Trophoblast cell (in vitro differentiated cells and primary cell): ENCODE measurements around the gene B4GALT4.
"Not testable (repeated sequence)": the region's sequence is repeated elsewhere in the genome, so short reads cannot be mapped to it uniquely, and the experiment has no call there.

Experiments used
- DNase-seq, 2 donors: peaks; one replicate each; pipeline ENCODE4 v3.0.0-alpha.2; 2016
- H2AFZ ChIP-seq: 2 replicates; pipeline ENCODE4 v1.6.1; 2013; ENCODE audit warnings: low read length, moderate library complexity, mild to moderate bottlenecking; ENCODE audit not compliant: insufficient read depth, poor library complexity
- H2AK5ac ChIP-seq: 2 replicates; pipeline ENCODE4 v1.6.1; 2013; ENCODE audit warnings: mild to moderate bottlenecking, low read length
- H2BK120ac ChIP-seq: 2 replicates; pipeline ENCODE4 v1.6.1; 2013; ENCODE audit warnings: low read length, mild to moderate bottlenecking, moderate library complexity; ENCODE audit not compliant: insufficient read depth, poor library complexity
- H2BK12ac ChIP-seq: 2 replicates; pipeline ENCODE4 v1.6.1; 2013; ENCODE audit warnings: mild to moderate bottlenecking, low read length, moderate library complexity
- H2BK5ac ChIP-seq: 2 replicates; pipeline ENCODE4 v1.6.1; 2013; ENCODE audit warnings: low read length, low read depth, moderate library complexity, mild to moderate bottlenecking; ENCODE audit not compliant: poor library complexity
- H3K14ac ChIP-seq: 2 replicates; pipeline ENCODE4 v1.6.1; 2013; ENCODE audit warnings: mild to moderate bottlenecking, low read length
- H3K18ac ChIP-seq: 2 replicates; pipeline ENCODE4 v1.6.1; 2013; ENCODE audit warnings: mild to moderate bottlenecking, low read length
- H3K23ac ChIP-seq: 2 replicates; pipeline ENCODE4 v1.6.1; 2013; ENCODE audit warnings: low read length
- H3K27ac ChIP-seq: 2 replicates; pipeline ENCODE4 v1.5.1; 2013; ENCODE audit warnings: low read depth, mild to moderate bottlenecking, inconsistent platforms, low read length, moderate library complexity
- H3K27me3 ChIP-seq: 2 replicates; pipeline ENCODE4 v1.6.1; 2013; ENCODE audit warnings: inconsistent platforms, mild to moderate bottlenecking, low read length, moderate library complexity; ENCODE audit not compliant: insufficient read depth
- H3K36me3 ChIP-seq, 2 experiments: 1 replicate in 1 of 2; 2 replicates in 1 of 2; pipeline ENCODE4 v1.6.1; 2013; ENCODE audit warnings: low read length in 2 of 2, mild to moderate bottlenecking in 2 of 2, moderate library complexity in 1 of 2; ENCODE audit not compliant: insufficient read depth in 2 of 2, control insufficient read depth in 1 of 2
- H3K4ac ChIP-seq: 2 replicates; pipeline ENCODE4 v1.6.1; 2013; ENCODE audit warnings: low read depth, mild to moderate bottlenecking, low read length, moderate library complexity
- H3K4me1 ChIP-seq, 2 experiments: 1 replicate in 1 of 2; 2 replicates in 1 of 2; pipeline ENCODE4 v1.6.1; 2013; ENCODE audit warnings: low read length in 2 of 2, mild to moderate bottlenecking in 2 of 2, moderate library complexity in 1 of 2; ENCODE audit not compliant: insufficient read depth in 2 of 2, control insufficient read depth in 1 of 2
- H3K4me2 ChIP-seq: 2 replicates; pipeline ENCODE4 v1.6.1; 2013; ENCODE audit warnings: inconsistent platforms, mild to moderate bottlenecking, low read length, moderate library complexity
- H3K4me3 ChIP-seq: 2 replicates; pipeline ENCODE4 v1.5.1; 2013; ENCODE audit warnings: mild to moderate bottlenecking, low read depth, low read length, inconsistent platforms
- H3K79me1 ChIP-seq: one replicate; pipeline ENCODE4 v1.6.1; 2013; ENCODE audit warnings: low read length
- H3K79me2 ChIP-seq: 2 replicates; pipeline ENCODE4 v1.6.1; 2013; ENCODE audit warnings: low read length, mild to moderate bottlenecking; ENCODE audit not compliant: control insufficient read depth, insufficient read depth, poor library complexity
- H3K9ac ChIP-seq: 2 replicates; pipeline ENCODE4 v1.6.1; 2013; ENCODE audit warnings: mild to moderate bottlenecking, low read length
- H3K9me3 ChIP-seq: 2 replicates; pipeline ENCODE4 v1.6.1; 2013; ENCODE audit warnings: low read depth, mild to moderate bottlenecking, control low read depth, inconsistent platforms, low read length; ENCODE audit not compliant: insufficient read depth
- H4K12ac ChIP-seq: 2 replicates; pipeline ENCODE4 v1.6.1; 2013; ENCODE audit warnings: low read depth, mild to moderate bottlenecking, low read length, moderate library complexity
- H4K8ac ChIP-seq: 2 replicates; pipeline ENCODE4 v1.6.1; 2013; ENCODE audit warnings: low read depth, mild to moderate bottlenecking, low read length, moderate library complexity
- H4K91ac ChIP-seq: one replicate; pipeline ENCODE4 v1.6.1; 2013; ENCODE audit warnings: low read depth, mild to moderate bottlenecking, low read length, moderate library complexity
- WGBS: extraction: QIAGEN DNeasy Blood & Tissue Kit; methylation state at CpG from one replicate; pipeline ENCODE4 v1.1.7; 2013; ENCODE audit warnings: missing lambda C conversion rate; ENCODE audit not compliant: insufficient read length, insufficient coverage; ENCODE audit errors: extremely low coverage; 5-methylcytosine and 5-hydroxymethylcytosine counted together

The B4GALT4 gene

GRCh38 chr3:119242387-119243057 is 1.8 kb upstream of the B4GALT4 start:
- H3K4me2 ChIP-seq, H2BK5ac ChIP-seq, H3K4me1 ChIP-seq, H3K4ac ChIP-seq, H2AK5ac ChIP-seq, H3K27me3 ChIP-seq, DNase-seq, H4K8ac ChIP-seq, H3K79me1 ChIP-seq, H3K79me2 ChIP-seq, H3K23ac ChIP-seq, H2AFZ ChIP-seq, H3K18ac ChIP-seq, H3K9me3 ChIP-seq, H3K9ac ChIP-seq, H3K4me3 ChIP-seq, H2BK120ac ChIP-seq, H3K27ac ChIP-seq, H4K91ac ChIP-seq, H4K12ac ChIP-seq, H3K36me3 ChIP-seq, H2BK12ac ChIP-seq, H3K14ac ChIP-seq: not testable (repeated sequence)
- WGBS = no CpG with 5 or more reads among the region's 49 CpGs

- H3K9me3 ChIP-seq = no peaks in the 10 kb centered on the region
- peak overlapping the region; percentile 87 for H3K18ac ChIP-seq
- peak overlapping the region; percentile 94 for H3K14ac ChIP-seq
- H3K4me1 ChIP-seq = peaks cover 0 to 4% of the 10 kb centered on the region in 2 experiments
- peak overlapping the region; percentile 79 for H2BK120ac ChIP-seq
- H2AK5ac ChIP-seq = peak overlapping the region; percentile 98
- peaks cover 10% of the 10 kb centered on the region for H3K79me2 ChIP-seq
- peak overlapping the region; percentile 99 for H3K27ac ChIP-seq
- H3K4ac ChIP-seq = peak overlapping the region; percentile 97
- peak overlapping the region; percentile 91 for H4K91ac ChIP-seq
- H3K36me3 ChIP-seq = peaks cover 2 to 5% of the 10 kb centered on the region in 2 experiments
- peaks cover 8% of the 10 kb centered on the region for H3K79me1 ChIP-seq
- no CpG with 5 or more reads among the region's 16 CpGs for WGBS
- peak overlapping the region; percentile 96 for H2AFZ ChIP-seq
- DNase-seq = peak; percentile 13 to 38
- no peak overlapping the region for H3K23ac ChIP-seq
- peak overlapping the region; percentile 77 for H4K12ac ChIP-seq
- peak overlapping the region; percentile 97 for H3K9ac ChIP-seq
- H3K27me3 ChIP-seq = no peaks in the 10 kb centered on the region
- H3K4me3 ChIP-seq = peak overlapping the region; percentile 86
- peak overlapping the region; percentile 95 for H4K8ac ChIP-seq
- H3K4me2 ChIP-seq = peak overlapping the region; percentile 71
- H2BK5ac ChIP-seq = peak overlapping the region; percentile 81
- H2BK12ac ChIP-seq = peak overlapping the region; percentile 65
These were observed 532 bp downstream of the B4GALT4 start for GRCh38 chr3:119240101-119240590.

DNA sequence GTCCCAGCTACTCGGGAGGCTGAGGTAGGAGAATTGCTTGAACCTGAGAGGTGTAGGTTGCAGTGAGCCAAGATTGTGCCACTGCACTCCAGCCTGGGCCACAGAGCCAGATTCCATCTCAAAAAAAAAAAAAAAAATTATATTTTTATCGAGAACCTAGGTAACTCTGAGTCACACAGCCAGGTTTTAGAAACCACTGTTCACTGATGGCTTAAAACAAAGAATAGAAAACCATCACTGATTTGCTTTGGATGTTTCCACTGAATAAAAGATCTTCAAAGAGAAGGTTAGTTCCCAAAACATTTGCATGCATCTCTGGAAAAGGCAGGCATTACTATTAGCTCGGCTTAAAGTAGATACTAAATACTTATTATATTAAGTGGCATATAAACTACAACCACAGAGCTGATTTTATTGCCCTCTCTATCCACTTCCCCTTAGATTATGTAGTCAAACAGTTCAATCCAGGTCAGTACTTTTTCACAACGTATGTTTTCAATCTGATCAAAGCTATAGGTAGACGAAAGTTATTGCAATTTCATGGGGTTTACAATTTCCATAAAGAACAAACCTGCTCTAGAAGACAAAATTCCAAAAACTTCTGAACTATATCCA is 1.4 kb downstream of the B4GALT4 start:
- no peak overlapping the region for H3K23ac ChIP-seq
- no peak overlapping the region for H3K4me3 ChIP-seq
- H3K14ac ChIP-seq = no peak overlapping the region
- H3K79me2 ChIP-seq = peaks cover 10% of the 10 kb centered on the region
- WGBS = no CpG with 5 or more reads among the region's 5 CpGs
- H4K91ac ChIP-seq = no peak overlapping the region
- no peak overlapping the region for H4K12ac ChIP-seq
- no peak overlapping the region for H2AK5ac ChIP-seq
- H3K9ac ChIP-seq = no peak overlapping the region
- peak in 1 of 2 donors; percentile 16 for DNase-seq
- peak overlapping the region; percentile 21 for H2BK5ac ChIP-seq
- H3K9me3 ChIP-seq = no peaks in the 10 kb centered on the region
- peak overlapping the region; percentile 71 for H3K4me2 ChIP-seq
- no peak overlapping the region for H2BK120ac ChIP-seq
- H3K79me1 ChIP-seq = peaks cover 8% of the 10 kb centered on the region
- H2AFZ ChIP-seq = no peak overlapping the region
- no peak overlapping the region for H4K8ac ChIP-seq
- peaks cover 0 to 4% of the 10 kb centered on the region in 2 experiments for H3K4me1 ChIP-seq
- peak overlapping the region; percentile 97 for H3K4ac ChIP-seq
- H3K36me3 ChIP-seq = peaks cover 2 to 5% of the 10 kb centered on the region in 2 experiments
- H3K27ac ChIP-seq = no peak overlapping the region
- no peak overlapping the region for H3K18ac ChIP-seq
- no peaks in the 10 kb centered on the region for H3K27me3 ChIP-seq
- no peak overlapping the region for H2BK12ac ChIP-seq

GRCh38 chr3:119238363-119238762 is 2.3 kb downstream of the B4GALT4 start:
- no peak overlapping the region for H3K4ac ChIP-seq
- H3K9ac ChIP-seq = no peak overlapping the region
- H3K79me2 ChIP-seq = peaks cover 10% of the 10 kb centered on the region
- H2BK120ac ChIP-seq = no peak overlapping the region
- H3K27ac ChIP-seq = no peak overlapping the region
- WGBS = no CpG with 5 or more reads among the region's 4 CpGs
- peaks cover 8% of the 10 kb centered on the region for H3K79me1 ChIP-seq
- H2BK5ac ChIP-seq = no peak overlapping the region
- no peak overlapping the region for H3K4me3 ChIP-seq
- no peak overlapping the region for H4K8ac ChIP-seq
- H3K23ac ChIP-seq = no peak overlapping the region
- H2AFZ ChIP-seq = no peak overlapping the region
- no peaks in the 10 kb centered on the region for H3K27me3 ChIP-seq
- H3K36me3 ChIP-seq = peaks cover 6% of the 10 kb centered on the region in 2 experiments
- no peak overlapping the region for H3K18ac ChIP-seq
- H4K12ac ChIP-seq = no peak overlapping the region
- H3K14ac ChIP-seq = no peak overlapping the region
- no peak overlapping the region for H3K4me2 ChIP-seq
- no peak overlapping the region for H4K91ac ChIP-seq
- DNase-seq = no peak
- no peaks in the 10 kb centered on the region for H3K9me3 ChIP-seq
- H2BK12ac ChIP-seq = no peak overlapping the region
- no peak overlapping the region for H2AK5ac ChIP-seq
- H3K4me1 ChIP-seq = peaks cover 0 to 4% of the 10 kb centered on the region in 2 experiments
